Activated T-helper 2 cell treated with anti-CD3 and anti-CD28 coated beads, Interferon-gamma antibody, Interleukin-2, Interleukin-4, amounts not matched to agents 10 μg/mL and 5 μg/mL and 100 μg/mL, durations not matched to agents 14 hours and 24 hours and 36 hours (primary cell): ENCODE data around the gene NFIC. TPM values are rescaled to one million over a fixed set of nuclear protein-coding genes. Genes with fewer than 3 reads are reported as not detected.
"Not testable (repeated sequence)": the region's sequence is repeated elsewhere in the genome, so short reads cannot be mapped to it uniquely, and the experiment has no call there.

ENCODE experiments used
- DNase-seq: peaks from one replicate; pipeline ENCODE4 v3.0.0; 2021; ENCODE audit warnings: low spot score
- H3K27ac Mint-ChIP-seq: one replicate; pipeline ENCODE4 v1.8.0; 2021; ENCODE audit warnings: mixed read lengths
- H3K27me3 Mint-ChIP-seq: one replicate; pipeline ENCODE4 v1.8.0; 2021; ENCODE audit warnings: low read depth, mixed read lengths
- H3K36me3 Mint-ChIP-seq: one replicate; pipeline ENCODE4 v1.8.0; 2021; ENCODE audit warnings: low read depth, mixed read lengths
- H3K4me1 Mint-ChIP-seq: one replicate; pipeline ENCODE4 v1.8.0; 2021; ENCODE audit warnings: low read depth, mixed read lengths
- H3K4me3 Mint-ChIP-seq: one replicate; pipeline ENCODE4 v1.8.0; 2021; ENCODE audit warnings: low read depth, mild to moderate bottlenecking, moderate library complexity, mixed read lengths
- H3K9me3 Mint-ChIP-seq: one replicate; pipeline ENCODE4 v1.8.0; 2021; ENCODE audit warnings: mixed read lengths
- intact Hi-C: fragments of 100-400 bp; cut with micrococcal nuclease; formaldehyde crosslinking; loops from one replicate; pipeline ENCODE4 v1.15.1; 2023
- total RNA-seq: library from RNA; stranded (reverse); gene quantifications from 2 replicates; pipeline ENCODE4 v1.2.3, GENCODE V29; 2022

NFIC gene
- total RNA-seq, 1 donor from 2014 or later, result 17.3 TPM

- Mint-ChIP-seq H3K27ac (no peak overlapping the region), H3K27me3 (no peaks in the 10 kb centered on the region), H3K4me1 (peaks cover under 1% of the 10 kb centered on the region), H3K36me3 (no peaks in the 10 kb centered on the region), H3K9me3 (no peaks in the 10 kb centered on the region), H3K4me3 (no peak overlapping the region)
- intact Hi-C loops, result no loop called here
- no peak for DNase-seq
Observed at GRCh38 chr19:3343619-3344502, 22.5 kb upstream of the NFIC start.

- no peak overlapping the region for H3K4me3 Mint-ChIP-seq
- no peak overlapping the region for H3K27ac Mint-ChIP-seq
- no peaks in the 10 kb centered on the region for H3K9me3 Mint-ChIP-seq
- H3K36me3 Mint-ChIP-seq, result no peaks in the 10 kb centered on the region
- H3K4me1 Mint-ChIP-seq, result no peaks in the 10 kb centered on the region
- no peaks in the 10 kb centered on the region for H3K27me3 Mint-ChIP-seq
- no peak for DNase-seq
- intact Hi-C loops, result no loop called here
Observed at GRCh38 chr19:3344608-3345598, 21.5 kb upstream of the NFIC start.

- Mint-ChIP-seq H3K4me3 (no peak overlapping the region), H3K27me3 (no peaks in the 10 kb centered on the region), H3K4me1 (no peaks in the 10 kb centered on the region), H3K36me3 (no peaks in the 10 kb centered on the region), H3K9me3 (no peaks in the 10 kb centered on the region), H3K27ac (no peak overlapping the region)
- intact Hi-C loops, result no loop called here
- DNase-seq, result no peak
Observed at GRCh38 chr19:3345850-3346460, 20.4 kb upstream of the NFIC start.

- no peaks in the 10 kb centered on the region for H3K4me1 Mint-ChIP-seq
Observed at GRCh38 chr19:3346677-3347353, 19.6 kb upstream of the NFIC start.

GRCh38 chr19:3348042-3348441 is 18.3 kb upstream of the NFIC start:
- H3K4me3 Mint-ChIP-seq, result no peak overlapping the region
- DNase-seq, result no peak
- H3K9me3 Mint-ChIP-seq, result no peaks in the 10 kb centered on the region
- H3K27me3 Mint-ChIP-seq, result peaks cover 3% of the 10 kb centered on the region
- no peaks in the 10 kb centered on the region for H3K36me3 Mint-ChIP-seq
- no peak overlapping the region for H3K27ac Mint-ChIP-seq
- intact Hi-C loops, result no loop called here
- no peaks in the 10 kb centered on the region for H3K4me1 Mint-ChIP-seq

More at GRCh38 chr19:3346677-3347353, 19.6 kb upstream of the NFIC start:
- Mint-ChIP-seq H3K27me3 (peaks cover 3% of the 10 kb centered on the region), H3K36me3 (no peaks in the 10 kb centered on the region), H3K9me3 (no peaks in the 10 kb centered on the region), H3K4me3 (no peak overlapping the region), H3K27ac (no peak overlapping the region)
- intact Hi-C loops, result no loop called here
- DNase-seq, result no peak

- H3K4me3 Mint-ChIP-seq, H3K4me1 Mint-ChIP-seq, H3K36me3 Mint-ChIP-seq, intact Hi-C loops, DNase-seq, H3K9me3 Mint-ChIP-seq, H3K27ac Mint-ChIP-seq, H3K27me3 Mint-ChIP-seq: not testable (repeated sequence)
Observed at GRCh38 chr19:3348469-3348868, 17.9 kb upstream of the NFIC start.

- intact Hi-C loops, result no loop called here
Observed at GRCh38 chr19:3350014-3350663, 16.2 kb upstream of the NFIC start.

GRCh38 chr19:3351702-3352447 is 14.5 kb upstream of the NFIC start:
- Mint-ChIP-seq H3K4me3 (no peak overlapping the region), H3K9me3 (no peaks in the 10 kb centered on the region), H3K4me1 (no peaks in the 10 kb centered on the region), H3K27me3 (peaks cover 10% of the 10 kb centered on the region), H3K27ac (no peak overlapping the region), H3K36me3 (no peaks in the 10 kb centered on the region)
- intact Hi-C loops, result no loop called here
- no peak for DNase-seq

More at GRCh38 chr19:3350014-3350663, 16.2 kb upstream of the NFIC start:
- no peak for DNase-seq
- no peaks in the 10 kb centered on the region for H3K4me1 Mint-ChIP-seq
- H3K9me3 Mint-ChIP-seq, result no peaks in the 10 kb centered on the region
- peaks cover 6% of the 10 kb centered on the region for H3K27me3 Mint-ChIP-seq
- no peak overlapping the region for H3K4me3 Mint-ChIP-seq
- no peaks in the 10 kb centered on the region for H3K36me3 Mint-ChIP-seq
- H3K27ac Mint-ChIP-seq, result no peak overlapping the region

- Mint-ChIP-seq H3K4me3 (no peak overlapping the region), H3K36me3 (no peaks in the 10 kb centered on the region), H3K4me1 (peaks cover 8% of the 10 kb centered on the region), H3K9me3 (no peaks in the 10 kb centered on the region), H3K27ac (no peak overlapping the region), H3K27me3 (peaks cover 22% of the 10 kb centered on the region)
- intact Hi-C loops, result no loop called here
- DNase-seq, result no peak
Observed at GRCh38 chr19:3353493-3353892, 12.9 kb upstream of the NFIC start.

- H3K36me3 Mint-ChIP-seq, result peaks cover 2% of the 10 kb centered on the region
- H3K9me3 Mint-ChIP-seq, result no peaks in the 10 kb centered on the region
- no peak overlapping the region for H3K27ac Mint-ChIP-seq
- intact Hi-C loops, result no loop called here
- H3K27me3 Mint-ChIP-seq, result peaks cover 26% of the 10 kb centered on the region
- no peak for DNase-seq
- peak overlapping the region; percentile 63 for H3K4me3 Mint-ChIP-seq
- H3K4me1 Mint-ChIP-seq, result peaks cover 14% of the 10 kb centered on the region
Observed at GRCh38 chr19:3356805-3357204, 9.6 kb upstream of the NFIC start.

- peak overlapping the region; percentile 38 for H3K27ac Mint-ChIP-seq
- DNase-seq, result no peak
Observed at GRCh38 chr19:3357271-3357991, 9.0 kb upstream of the NFIC start.

More at GRCh38 chr19:3357271-3357991, 9.0 kb upstream of the NFIC start:
- Mint-ChIP-seq H3K4me3 (peak overlapping the region; percentile 65), H3K4me1 (peaks cover 20% of the 10 kb centered on the region), H3K27me3 (peaks cover 32% of the 10 kb centered on the region), H3K9me3 (no peaks in the 10 kb centered on the region), H3K36me3 (peaks cover 2% of the 10 kb centered on the region)
- intact Hi-C loops, result no loop called here
